Lower lobe of right lung (tissue), 2 donors: ENCODE results near the gene KIF4B. TPM values are rescaled to one million over a fixed set of nuclear protein-coding genes. Genes with fewer than 3 reads are reported as not detected.

Source experiments
- ATAC-seq, 2 donors: fragments of 200-7000 bp; cut with Tn5 transposase; one replicate each; pipeline ENCODE4 v1.9.1; 2020 to 2022; ENCODE audit warnings: mild to moderate bottlenecking in 2 of 2, moderate library complexity in 2 of 2
- DNase-seq: peaks from one replicate; pipeline ENCODE4 v3.0.0-alpha.2; 2020
- H3K27ac ChIP-seq: fragments of 200-600 bp; one replicate; pipeline ENCODE4 v1.8.0; 2022
- H3K27me3 ChIP-seq: fragments of 200-600 bp; one replicate; pipeline ENCODE4 v1.8.0; 2022; ENCODE audit warnings: low read depth
- H3K36me3 ChIP-seq: fragments of 200-600 bp; one replicate; pipeline ENCODE4 v1.8.0; 2022; ENCODE audit warnings: mild to moderate bottlenecking
- H3K4me1 ChIP-seq: fragments of 200-600 bp; one replicate; pipeline ENCODE4 v1.8.0; 2022
- H3K4me3 ChIP-seq: fragments of 200-600 bp; one replicate; pipeline ENCODE4 v1.8.0; 2022; ENCODE audit warnings: mild to moderate bottlenecking
- H3K9me3 ChIP-seq: fragments of 200-600 bp; one replicate; pipeline ENCODE4 v1.8.0; 2022
- intact Hi-C: fragments of 100-400 bp; cut with DNase I; formaldehyde crosslinking; loops from one replicate; pipeline ENCODE4 v1.11.0; 2022
- total RNA-seq: library from RNA; stranded (reverse); fragmentation: NEBNext Ultra II Directional; extraction: Animal tissue kit (Norgen Biotek cat#: 25700); gene quantifications from one replicate; pipeline ENCODE4 v1.2.1, GENCODE V29; 2021
- TF ChIP-seq, protein P1 (sequence below): fragments of 200-600 bp; IDR thresholded peaks from one replicate; pipeline ENCODE4 v1.8.0; 2022; ENCODE audit warnings: antibody characterized with exemption, mild to moderate bottlenecking
- donor health status: DM: no; HTN: yes; CAD: no; lungs with severe emphysema.

KIF4B gene
- total RNA-seq, 1 donor from 2014 or later, result not detected

DNA sequence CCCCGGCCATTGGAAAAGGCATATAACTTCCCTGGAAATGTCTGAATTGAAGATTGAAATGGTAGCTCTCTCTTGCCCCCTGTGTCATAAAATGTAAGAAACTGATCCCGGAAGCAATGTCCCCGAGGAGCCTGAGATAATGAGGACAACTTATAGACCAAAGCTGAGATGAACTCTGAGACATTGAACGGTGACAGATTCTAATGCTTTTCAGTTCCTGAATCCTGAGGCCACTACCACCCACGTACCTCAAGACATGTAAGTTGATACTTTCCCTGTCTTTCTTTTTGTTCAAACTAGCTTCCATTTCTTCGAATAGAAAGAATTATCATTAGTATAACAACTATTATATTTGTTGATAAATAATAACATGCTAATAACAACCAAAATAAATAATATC lies 51.0 kb downstream of the KIF4B start:
- no peaks in the 10 kb centered on the region for H3K27me3 ChIP-seq
- DNase-seq (no peak), ATAC-seq (no peak)
- no peaks in the 10 kb centered on the region for H3K4me1 ChIP-seq
- H3K36me3 ChIP-seq, result no peaks in the 10 kb centered on the region
- no peak overlapping the region for H3K27ac ChIP-seq
- H3K4me3 ChIP-seq, result no peak overlapping the region
- intact Hi-C loops, result no loop called here
- TF ChIP-seq, protein P1, sequence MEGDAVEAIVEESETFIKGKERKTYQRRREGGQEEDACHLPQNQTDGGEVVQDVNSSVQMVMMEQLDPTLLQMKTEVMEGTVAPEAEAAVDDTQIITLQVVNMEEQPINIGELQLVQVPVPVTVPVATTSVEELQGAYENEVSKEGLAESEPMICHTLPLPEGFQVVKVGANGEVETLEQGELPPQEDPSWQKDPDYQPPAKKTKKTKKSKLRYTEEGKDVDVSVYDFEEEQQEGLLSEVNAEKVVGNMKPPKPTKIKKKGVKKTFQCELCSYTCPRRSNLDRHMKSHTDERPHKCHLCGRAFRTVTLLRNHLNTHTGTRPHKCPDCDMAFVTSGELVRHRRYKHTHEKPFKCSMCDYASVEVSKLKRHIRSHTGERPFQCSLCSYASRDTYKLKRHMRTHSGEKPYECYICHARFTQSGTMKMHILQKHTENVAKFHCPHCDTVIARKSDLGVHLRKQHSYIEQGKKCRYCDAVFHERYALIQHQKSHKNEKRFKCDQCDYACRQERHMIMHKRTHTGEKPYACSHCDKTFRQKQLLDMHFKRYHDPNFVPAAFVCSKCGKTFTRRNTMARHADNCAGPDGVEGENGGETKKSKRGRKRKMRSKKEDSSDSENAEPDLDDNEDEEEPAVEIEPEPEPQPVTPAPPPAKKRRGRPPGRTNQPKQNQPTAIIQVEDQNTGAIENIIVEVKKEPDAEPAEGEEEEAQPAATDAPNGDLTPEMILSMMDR, result no peak
- H3K9me3 ChIP-seq, result no peaks in the 10 kb centered on the region

DNA sequence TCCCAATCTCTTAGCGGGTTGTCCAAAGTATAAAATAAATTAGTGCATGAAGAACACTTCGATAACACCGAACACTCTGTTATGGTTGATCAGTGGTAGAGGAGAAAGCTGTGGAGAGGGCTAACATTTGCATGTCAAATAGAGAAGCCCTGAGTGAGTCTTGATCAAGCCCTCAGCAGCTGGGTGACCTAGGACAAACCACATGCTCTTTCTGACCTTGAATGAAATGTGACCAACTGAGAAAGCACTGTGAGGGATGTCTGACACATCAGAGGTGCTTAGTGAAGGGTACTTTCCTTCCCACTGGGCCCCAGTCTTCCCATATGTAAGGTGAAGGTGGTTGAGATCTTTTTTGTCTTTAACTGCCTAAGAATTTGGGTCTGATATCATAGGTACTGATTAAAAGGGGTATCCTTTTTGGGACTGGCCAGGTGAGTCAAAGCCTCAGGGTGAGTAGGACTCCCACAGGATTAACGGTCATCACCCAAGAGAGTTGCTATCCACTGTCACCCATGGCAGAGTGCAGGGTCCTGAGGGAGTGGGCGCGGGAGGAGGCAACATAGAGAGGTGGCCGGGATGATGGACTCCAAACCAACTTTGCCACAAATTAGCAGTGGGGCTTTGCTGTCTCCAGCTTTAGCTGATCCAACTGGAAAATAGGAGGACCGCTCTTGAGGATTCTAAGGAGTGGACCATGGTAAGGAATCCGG lies 53.5 kb downstream of the KIF4B start:
- H3K4me1 ChIP-seq, result no peaks in the 10 kb centered on the region
- H3K27me3 ChIP-seq, result no peaks in the 10 kb centered on the region
- H3K36me3 ChIP-seq, result no peaks in the 10 kb centered on the region
- no peak overlapping the region for H3K27ac ChIP-seq
- ATAC-seq, result no peak
- DNase-seq, result no peak
- no peak overlapping the region for H3K4me3 ChIP-seq
- TF ChIP-seq, protein P1, result no peak
- intact Hi-C loops, result no loop called here
- no peaks in the 10 kb centered on the region for H3K9me3 ChIP-seq

Other genes with a start within 250 kb of the KIF4B start
- gene FAXDC2, start 163.2 kb upstream of the KIF4B start, total RNA-seq, result 72.7 TPM
- 106 TPM for gene CNOT8, start 155.1 kb upstream of the KIF4B start, total RNA-seq
- gene GEMIN5, start 75.5 kb upstream of the KIF4B start, total RNA-seq, result 13.4 TPM
- gene MRPL22, start 72.7 kb upstream of the KIF4B start, total RNA-seq, result 31.2 TPM